NCI-H524 treated with DMSO at 0.1 percent for 48 hours (cell line): ENCODE results near the gene CST11.
"Not testable (repeated sequence)": the region's sequence is repeated elsewhere in the genome, so short reads cannot be mapped to it uniquely, and the experiment has no call there.

Source experiments
- DNase-seq: peaks from one replicate; lab custom pipeline; 2025; lab: John Stamatoyannopoulos, UW

The CST11 gene, protein sequence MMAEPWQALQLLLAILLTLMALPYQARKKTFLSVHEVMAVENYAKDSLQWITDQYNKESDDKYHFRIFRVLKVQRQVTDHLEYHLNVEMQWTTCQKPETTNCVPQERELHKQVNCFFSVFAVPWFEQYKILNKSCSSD

DNA sequence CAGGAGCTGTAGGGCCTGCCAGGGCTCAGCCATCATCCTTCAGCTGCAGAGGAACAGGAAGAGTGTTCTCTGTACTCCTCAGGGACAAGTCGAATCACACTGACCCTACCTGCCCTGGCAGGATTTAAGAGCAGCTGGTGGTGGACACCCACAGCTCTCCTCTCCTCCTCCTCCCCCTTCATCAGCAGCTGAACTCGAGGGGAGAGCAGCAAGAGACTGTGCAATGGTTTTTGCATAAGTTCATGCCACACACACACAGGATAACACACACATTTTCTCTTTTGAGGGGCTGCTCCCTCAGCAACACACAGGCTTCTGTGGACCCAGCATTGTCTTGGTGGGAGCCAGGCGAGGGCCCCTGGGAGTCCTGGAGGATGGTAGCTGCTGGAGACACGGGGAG lies at the start of gene CST11:
Gene CST11, minus strand, starts transcription at position 101 of the 400 bp plus-strand sequence. Its CDS starts 65 bp downstream, at position 36.
- no peak for DNase-seq

DNA sequence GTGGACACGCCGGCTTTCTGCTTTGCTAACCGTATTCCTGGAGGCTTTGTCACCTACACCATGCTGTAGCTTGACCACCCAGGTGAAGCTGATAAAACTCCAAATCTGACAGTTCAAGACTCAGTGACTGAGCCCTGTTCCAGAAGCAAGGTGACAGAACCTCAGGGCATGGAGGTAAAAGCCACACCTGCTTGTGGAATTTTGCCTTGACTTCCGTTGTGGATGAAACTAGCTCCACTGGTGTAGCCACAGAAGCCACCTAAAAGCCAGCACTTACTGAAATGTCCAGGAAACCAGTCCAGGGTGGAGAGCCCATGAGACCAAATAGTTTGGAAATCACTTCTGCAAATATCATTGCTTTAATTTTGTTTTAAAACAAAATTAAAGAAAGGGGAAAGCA lies 49.2 kb upstream of the CST11 start:
- DNase-seq, result no peak

DNA sequence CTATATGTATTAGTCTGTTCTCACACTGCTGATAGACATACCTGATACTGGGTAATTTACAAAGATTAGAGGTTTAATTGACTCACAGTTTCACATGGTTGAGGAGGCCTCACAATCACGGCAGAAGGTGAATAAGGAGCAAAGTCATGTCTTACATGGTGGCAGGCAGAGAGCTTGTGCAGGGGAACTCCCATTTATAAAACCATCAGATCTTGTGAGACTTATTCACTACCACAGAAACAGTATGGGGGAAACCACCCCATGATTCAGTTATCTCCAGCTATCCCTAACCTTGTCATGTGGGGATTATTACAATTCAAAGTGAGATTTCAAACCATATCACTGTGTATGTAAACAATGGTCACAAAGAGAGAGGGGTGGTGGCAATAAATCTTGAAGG lies 44.9 kb upstream of the CST11 start:
- DNase-seq, result no peak

DNA sequence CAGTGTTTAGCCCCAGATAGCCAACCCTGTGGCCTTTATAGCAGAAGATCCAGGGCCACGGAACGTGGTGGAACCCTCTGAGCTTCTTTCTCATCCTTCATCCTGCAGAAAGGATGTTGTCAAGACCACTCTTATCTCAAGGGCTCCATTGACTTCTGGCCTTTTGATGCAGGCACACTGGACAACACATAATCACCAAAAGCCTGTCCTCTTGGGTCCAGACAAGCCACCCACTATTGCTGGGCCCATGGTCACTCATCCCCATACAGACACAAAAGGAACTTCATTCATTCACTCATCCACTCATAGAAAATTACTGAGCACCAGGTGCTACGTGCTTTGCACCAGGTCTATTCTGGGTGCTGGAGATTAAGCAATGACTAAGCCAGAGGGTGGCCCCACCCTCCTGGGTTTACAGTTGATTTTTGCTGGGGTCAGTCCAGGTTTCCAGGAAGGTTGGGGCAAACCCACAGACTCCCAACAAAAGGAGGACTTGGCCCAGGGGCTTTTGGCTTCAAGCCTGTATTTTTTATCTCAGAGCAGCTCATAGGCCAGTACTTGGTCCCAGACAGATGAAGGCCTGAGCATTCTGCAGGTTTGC lies 40.6 kb upstream of the CST11 start:
- no peak for DNase-seq

DNA sequence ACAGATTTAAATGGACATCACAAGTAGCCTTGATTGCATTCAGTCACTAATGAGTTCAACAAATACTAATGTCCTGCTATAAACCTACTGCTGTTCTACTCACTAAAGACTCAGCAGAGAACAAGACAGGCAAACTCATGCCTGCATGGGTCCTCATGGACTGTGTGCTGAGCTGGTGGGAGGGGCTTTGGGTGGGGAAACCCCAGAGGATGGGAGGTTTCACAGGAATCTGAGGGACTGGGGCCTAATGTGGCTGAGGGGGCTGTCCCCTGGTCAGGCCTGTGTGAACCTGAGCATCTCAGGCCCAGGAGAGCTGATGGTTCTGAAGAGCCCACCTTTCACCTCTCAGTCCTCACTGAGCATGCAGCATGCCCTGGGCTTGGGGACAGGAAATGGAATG lies 39.6 kb upstream of the CST11 start:
- no peak for DNase-seq

DNA sequence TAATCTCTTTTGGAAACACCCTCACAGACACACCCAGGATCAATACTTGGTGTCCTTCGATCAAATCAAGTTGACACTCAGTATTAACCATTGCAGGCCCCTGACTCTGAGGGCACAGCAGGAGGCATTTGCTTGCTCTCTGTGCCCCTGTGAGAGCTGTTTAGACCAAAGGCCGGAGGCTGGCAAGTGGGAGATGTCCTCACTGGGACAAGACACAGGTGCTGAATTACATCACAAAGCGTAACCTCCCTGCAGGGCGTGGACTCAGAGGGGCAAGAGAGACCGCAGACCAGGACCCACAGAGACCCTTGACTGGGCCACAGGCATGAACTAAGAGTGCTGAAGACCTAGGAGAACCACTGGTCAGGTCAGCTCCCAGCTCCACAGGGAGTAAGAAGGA lies 38.1 kb upstream of the CST11 start, which contains the start of gene CST8:
Gene CST8, plus strand, starts transcription at position 301 of the 400 bp plus-strand sequence. CDS start 551 bp downstream, outside the sequence.
- no peak for DNase-seq

DNA sequence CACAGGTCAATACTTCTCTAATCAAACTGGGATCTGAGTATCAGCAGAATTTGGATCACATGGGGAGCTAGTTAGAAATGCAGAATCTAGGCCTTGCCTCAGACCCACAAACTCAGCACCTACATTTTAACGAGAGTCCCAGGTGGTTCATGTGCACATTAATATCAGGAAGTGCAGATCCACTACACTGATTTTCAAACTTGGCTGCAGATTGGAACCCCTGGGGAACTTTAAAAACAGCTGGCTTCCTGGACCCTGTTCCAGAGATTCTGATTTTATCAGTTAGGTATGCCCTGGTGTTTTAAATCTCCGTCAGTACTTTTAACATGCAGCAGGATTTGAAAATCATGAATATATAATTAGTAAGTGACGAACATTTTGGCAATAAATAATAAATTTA lies 36.3 kb upstream of the CST11 start:
- no peak for DNase-seq

DNA sequence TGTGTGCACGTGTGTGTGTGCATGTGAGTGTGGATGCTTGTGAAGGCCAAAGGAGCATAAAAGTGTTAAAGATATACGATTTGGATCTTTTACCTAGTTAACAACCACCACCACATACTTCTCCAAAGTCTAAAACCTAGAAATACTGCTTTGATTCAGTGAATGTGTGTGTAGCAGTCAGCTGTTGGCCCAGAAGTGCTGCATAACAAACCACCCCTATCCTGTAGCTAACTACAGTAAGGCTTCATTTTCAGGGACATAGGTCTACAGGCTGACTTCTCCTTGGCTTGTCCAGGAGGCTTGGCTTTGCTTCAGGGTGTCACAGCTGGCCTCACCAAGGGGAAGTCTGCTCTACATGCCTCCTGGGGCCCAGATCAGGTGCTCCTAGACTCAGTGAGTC lies 35.8 kb upstream of the CST11 start:
- DNase-seq, result no peak

DNA sequence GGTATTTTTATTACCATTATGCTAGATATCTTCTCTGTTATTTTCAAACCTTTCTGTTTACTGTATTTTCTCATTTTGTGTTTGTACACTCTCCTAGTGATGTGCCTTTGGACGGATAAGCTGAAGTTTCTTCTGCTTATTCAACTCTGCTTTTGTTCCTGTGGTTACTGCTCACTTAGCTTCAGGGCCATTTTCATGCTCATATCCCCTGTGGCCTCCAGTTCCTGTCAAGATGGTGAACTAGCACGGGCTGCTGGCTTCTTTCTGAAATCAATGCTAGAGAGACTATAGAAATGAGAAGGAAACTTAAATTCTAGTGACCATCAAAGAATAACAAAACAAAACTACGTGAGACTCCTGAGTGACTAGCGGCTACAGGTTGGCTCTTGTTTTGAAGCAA lies 31.4 kb upstream of the CST11 start:
- DNase-seq, result no peak

DNA sequence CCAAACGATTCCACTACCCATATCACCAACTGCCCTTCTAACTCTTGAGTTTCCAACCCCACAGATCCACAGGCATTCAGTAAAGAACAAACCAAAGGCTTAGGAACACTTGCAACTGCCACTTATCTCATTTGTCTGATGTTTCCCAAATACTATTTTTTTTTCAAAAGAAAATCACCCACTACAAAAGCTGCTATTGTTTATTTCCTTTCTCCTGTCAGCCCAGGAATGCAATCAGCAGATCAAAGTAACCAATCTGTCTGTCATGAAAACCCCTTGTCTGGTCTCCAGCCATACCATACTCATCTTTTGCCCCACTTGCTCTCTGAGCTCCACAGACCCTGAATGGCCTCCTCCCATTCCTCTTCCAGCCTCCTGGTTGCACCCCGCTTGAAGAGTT lies 29.5 kb upstream of the CST11 start:
- no peak for DNase-seq

DNA sequence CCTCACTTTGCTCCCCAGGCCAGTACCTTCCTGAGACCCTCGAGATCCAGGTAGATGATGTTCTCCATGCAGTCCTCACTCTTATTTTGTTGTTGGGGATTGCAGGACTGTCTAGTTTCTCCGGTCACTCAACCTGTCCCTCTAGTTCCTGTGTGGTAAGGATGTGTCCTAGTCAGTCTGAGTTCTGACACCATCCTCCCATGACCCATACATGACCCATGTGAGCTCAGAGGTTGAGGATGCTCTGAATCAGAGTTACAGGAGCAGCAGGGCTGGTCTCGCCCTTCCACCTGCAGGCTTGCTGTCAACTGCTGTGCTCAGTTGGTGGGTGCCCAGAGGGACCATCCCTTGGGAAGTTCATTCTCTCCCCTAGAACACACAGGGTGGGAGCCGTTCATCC lies 26.4 kb upstream of the CST11 start:
- no peak for DNase-seq

DNA sequence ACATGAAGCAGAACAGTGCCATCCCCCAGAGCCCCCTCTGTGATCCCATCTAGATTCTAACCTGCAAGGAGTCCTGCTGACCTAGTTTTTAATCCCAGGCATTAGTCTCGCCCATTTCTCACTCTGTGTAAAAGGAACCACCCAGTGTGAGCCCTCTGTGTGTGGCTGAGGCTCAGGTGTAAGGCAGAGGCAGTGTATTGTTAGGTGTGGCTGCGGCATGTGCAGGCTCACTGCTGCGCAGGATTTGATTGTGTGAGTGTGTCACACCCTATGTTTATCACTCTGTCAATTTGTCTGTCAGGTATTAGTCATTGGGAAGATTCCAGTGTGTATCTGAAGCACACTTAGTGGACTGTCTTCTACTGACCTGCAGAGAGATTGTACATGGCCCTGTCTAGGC lies 24.5 kb upstream of the CST11 start:
- DNase-seq, result no peak

DNA sequence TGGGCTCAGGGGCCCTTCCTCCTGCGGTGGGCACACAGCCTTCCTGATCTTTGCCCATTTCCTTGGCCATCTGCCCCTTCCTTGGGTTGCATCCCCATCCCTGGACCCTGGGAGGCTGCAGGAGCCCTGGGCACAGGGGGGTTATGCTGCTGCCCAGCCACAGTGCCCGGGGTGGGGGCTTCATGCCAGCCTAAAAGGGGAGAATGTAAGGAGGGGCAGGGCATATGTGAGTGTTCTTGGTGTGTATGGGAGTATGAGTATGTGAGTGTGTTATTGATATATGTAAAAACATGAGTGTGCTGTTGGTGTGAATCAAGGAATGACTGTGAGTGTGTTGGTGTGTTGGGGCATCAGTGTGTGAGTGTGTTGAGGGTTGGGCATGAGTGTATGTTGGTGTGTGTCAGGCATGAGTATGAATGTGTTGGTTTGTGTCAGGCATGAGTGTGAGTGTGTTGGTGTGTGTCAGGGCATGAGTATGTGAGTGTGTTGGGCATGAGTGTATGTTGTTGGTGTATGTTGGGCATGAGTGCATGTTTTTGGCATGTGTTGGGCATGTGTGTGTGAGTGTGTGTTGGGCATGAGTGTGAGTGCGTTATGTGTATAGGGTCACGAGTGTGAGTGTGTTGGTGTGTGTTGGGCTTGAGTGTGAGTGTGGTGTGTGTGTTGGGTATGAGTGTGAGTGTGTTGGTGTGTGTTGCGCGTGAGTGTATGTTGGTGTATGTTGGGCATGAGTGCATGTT lies 23.5 kb upstream of the CST11 start:
- no peak for DNase-seq

DNA sequence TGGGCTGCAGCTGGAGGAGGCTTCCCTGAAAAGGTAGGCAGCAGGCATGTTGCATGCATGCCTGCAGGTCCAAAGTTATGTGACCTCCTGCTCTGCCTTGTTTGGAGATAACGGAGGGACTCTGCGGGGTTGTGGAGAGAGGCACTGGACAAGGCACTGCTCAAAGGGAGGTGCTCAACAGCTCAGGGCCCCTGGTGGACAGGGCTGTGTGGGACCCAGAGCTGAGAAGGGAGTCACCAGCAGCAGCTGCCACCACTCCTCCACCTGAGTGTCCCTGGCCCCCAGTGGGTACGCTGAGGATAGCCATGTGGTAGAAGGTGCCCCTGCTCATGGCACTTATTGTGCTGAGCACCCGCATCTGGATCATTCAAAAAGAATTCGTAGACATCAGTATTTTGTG lies 22.7 kb upstream of the CST11 start:
- DNase-seq, result no peak

DNA sequence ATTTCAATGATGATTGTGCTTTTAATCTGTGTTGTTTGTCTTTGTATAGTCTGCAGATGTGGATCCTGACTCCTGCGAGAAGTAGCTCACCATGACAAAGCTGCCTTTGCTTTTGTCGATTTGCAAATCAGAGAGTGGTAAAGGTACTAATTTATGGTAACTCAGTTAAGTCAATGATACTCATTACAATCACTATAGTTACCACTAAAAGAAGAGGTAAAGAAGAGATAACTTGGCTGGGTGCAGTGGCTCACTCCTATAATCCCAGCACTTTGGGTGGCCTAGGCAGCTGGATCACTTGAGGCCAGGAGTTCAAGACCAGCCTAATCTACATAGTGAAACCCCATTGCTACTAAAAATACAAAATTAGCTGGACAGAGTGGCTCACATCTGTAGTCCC lies 20.6 kb upstream of the CST11 start:
- DNase-seq, result not testable (repeated sequence)

DNA sequence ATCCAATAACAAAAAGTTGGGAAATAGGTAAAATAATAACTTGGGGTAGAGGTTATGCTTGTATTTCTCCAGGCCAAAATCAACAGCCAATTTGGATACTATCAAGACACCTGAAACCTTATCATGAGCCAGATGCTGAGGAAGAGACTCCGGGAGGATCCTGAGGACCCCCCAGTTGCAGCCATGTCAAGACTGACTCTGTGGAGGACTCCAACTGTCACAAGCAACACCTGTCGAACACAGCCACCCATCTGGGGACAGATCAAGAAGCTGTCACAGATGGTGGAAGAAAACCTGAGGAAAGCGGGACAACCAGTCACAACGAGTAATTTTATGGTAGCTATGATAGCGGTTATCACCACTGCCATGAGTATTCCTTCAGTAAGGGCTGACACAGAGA lies 19.6 kb upstream of the CST11 start:
- not testable (repeated sequence) for DNase-seq

DNA sequence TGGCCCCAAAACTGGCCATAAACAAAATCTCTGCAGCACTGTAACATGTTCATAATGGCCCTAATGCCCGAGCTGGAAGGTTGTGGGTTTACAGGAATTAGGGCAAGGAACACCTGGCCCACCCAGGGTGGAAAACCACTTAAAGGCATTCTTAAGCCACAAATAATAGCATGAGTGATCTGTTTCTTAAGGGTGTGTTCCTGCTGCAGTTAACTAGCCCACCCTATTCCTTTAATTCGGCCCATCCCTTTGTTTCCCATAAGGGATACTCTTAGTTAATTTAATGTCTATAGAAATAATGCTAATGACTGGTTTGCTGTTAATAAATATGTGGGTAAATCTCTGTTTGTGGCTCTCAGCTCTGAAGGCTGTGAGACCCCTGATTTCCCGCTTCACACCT lies 14.3 kb upstream of the CST11 start:
- not testable (repeated sequence) for DNase-seq

DNA sequence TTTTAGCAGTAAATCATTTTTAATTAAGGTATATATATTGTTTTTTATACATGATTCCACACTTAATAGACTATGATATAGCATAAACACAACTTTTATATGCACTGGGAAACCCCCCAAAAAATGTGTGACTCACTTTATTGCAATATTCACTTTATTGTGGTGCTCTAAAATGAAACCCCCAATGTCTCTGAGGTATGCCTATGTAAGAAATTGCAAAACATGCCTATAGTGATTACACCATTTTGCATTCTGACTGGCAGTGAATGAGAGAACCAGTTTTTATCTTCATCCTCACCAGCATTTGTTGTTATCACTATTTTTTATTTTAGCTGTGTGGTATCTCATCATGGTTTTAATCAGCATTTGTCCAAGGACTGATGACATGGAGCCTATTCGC lies 8.5 kb upstream of the CST11 start:
- no peak for DNase-seq

DNA sequence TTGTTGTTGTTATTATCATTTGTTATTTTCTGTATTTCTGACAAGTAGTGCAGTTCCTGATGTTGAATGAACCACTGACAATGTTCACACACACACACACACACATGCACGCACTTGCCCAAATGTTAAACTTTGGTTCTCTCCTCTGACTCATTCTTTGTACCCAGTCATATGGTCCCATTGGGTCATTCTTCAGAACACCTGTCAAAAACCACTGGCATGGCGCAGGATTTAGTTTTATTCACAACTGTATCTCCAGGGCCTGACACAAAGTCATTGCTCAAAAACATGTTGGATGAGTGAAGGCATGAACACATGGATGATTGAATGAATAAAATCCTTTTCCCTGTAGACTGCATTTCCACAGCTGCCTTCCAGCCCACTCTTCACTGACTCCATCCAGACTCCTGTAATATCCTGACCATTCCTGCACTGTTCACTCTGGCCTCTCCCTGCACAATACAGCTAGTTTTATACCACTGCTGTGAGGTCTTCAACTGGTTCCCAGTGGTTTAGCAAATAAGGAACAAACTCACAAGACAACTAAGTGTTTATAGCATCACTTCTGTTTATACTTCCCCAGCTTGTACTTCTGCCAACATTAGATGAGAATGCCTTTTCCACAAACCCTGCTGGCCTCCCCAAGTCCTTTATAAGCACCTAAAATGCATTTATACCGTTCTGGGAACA lies 6.9 kb upstream of the CST11 start:
- no peak for DNase-seq

DNA sequence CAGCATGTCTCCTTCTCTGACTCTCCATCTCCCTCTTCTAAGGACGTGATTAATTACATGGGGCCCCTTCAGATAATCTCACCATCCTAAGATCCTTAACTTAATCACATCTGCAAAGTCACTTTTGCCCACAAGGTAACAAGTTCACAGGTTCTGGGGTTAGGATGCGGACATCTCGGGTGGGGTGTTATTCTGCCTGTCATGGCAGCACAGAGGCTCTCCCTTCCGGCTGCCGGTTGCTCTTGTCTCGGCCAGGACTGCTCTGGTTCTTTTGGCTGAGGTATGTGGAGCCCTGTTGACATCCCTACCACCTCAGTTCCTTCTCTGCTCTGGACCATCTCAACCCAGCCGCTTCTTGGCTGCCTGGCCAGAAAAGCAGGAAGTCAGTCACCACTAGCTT lies 4.2 kb upstream of the CST11 start:
- no peak for DNase-seq

DNA sequence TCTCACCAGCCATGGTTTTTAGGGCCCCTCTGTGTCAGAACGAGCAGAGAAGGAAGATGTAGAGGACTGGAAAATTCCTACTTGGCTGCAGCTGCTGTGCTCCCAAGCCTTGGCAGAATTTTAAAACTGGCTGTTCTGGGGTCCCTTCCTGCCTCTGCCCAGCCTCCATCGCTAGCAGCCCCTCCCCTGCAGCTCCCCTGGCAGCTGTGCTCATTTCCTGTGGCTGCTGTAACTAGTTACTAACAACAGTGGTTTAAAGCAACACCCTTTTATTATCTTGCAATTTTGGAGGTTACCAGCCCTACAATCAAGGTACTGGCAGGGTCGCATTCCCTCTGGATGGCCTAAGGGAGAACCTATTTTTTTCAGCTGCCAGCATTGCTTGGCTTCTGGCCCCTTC lies 3.7 kb upstream of the CST11 start:
- no peak for DNase-seq

DNA sequence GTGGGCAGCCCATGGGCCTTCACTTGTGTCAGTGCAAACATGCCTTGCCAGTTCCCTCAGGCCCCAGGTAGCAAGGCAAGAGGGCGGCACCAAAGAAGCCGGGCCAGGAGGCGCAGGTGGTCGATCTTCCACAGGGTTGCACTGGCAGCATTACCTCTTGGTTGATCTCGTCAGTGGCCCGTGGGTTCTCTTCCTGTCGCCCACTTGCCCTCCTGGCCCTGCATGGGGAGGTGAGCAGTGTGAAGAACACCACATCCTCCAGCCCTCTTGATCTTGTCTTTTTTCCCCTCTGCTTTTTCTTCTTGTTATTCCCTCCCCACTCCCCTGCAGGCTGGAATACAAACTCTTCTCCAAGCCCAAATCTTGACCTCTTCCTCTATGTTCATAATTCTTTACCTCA lies 3.0 kb upstream of the CST11 start:
- no peak for DNase-seq

DNA sequence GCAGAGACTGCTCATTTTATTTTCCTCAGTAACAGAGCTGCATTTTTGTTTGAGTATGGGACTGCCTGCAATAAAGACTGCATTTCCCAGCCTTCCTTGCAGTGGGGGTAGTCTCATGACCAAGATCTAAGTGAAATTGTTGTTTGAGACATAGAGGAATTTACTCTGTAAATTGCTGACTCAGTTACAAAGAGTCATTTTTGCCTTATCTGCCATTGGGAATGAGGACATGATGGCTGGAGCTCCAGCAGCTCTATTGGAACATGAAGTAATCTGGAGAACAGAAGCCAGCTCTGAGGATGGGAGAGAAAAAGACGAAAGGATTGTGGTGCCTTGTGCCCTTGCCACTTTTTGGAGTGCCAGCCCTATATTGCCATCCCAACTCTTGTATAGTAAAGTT lies 2.1 kb upstream of the CST11 start:
- no peak for DNase-seq
